AG09309 (cell line): ENCODE results near the gene ARHGEF12.

ENCODE experiments used
- DNase-seq: peaks from one replicate; pipeline ENCODE4 v3.0.0-alpha.2; 2010; ENCODE audit warnings: low read depth
- H3K4me3 ChIP-seq: 2 replicates; pipeline ENCODE4 v1.5.1; 2011; ENCODE audit warnings: mild to moderate bottlenecking, low read depth, low read length, moderate library complexity; ENCODE audit not compliant: control insufficient read depth
- CTCF ChIP-seq: IDR thresholded peaks from 2 replicates; pipeline ENCODE4 v1.5.1; 2011; ENCODE audit warnings: mild to moderate bottlenecking, low read depth, low read length, inconsistent platforms; ENCODE audit not compliant: insufficient read depth, control insufficient read depth; ENCODE audit errors: missing control alignments

The ARHGEF12 gene

GRCh38 chr11:120524536-120525085 is 188.4 kb downstream of the ARHGEF12 start:
- TF ChIP-seq CTCF, result no peak
- H3K4me3 ChIP-seq, result no peak overlapping the region
- DNase-seq, result no peak

- no peak for TF ChIP-seq CTCF
- DNase-seq, result no peak
These were observed 189.3 kb downstream of the ARHGEF12 start for GRCh38 chr11:120525261-120526171.

GRCh38 chr11:120526241-120526640 is 190.0 kb downstream of the ARHGEF12 start:
- no peak for TF ChIP-seq CTCF
- no peak for DNase-seq
- H3K4me3 ChIP-seq, result no peak overlapping the region

More at GRCh38 chr11:120525261-120526171, 189.3 kb downstream of the ARHGEF12 start:
- H3K4me3 ChIP-seq, result no peak overlapping the region

GRCh38 chr11:120527111-120527761 is 191.0 kb downstream of the ARHGEF12 start:
- no peak for TF ChIP-seq CTCF
- H3K4me3 ChIP-seq, result no peak overlapping the region
- no peak for DNase-seq

GRCh38 chr11:120528749-120529148 is 192.5 kb downstream of the ARHGEF12 start:
- no peak overlapping the region for H3K4me3 ChIP-seq
- DNase-seq, result no peak
- TF ChIP-seq CTCF, result no peak

- no peak for DNase-seq
- H3K4me3 ChIP-seq, result no peak overlapping the region
- no peak for TF ChIP-seq CTCF
These were observed 193.0 kb downstream of the ARHGEF12 start for GRCh38 chr11:120529214-120529613.
